GM19372 (cell line): ENCODE results near the gene CLDND1.

Experiments used
- ATAC-seq: cut with Tn5 transposase; IDR thresholded peaks from one replicate; pipeline ENCODE4 v1.9.1; 2021; ENCODE audit warnings: mild to moderate bottlenecking, low read depth, moderate library complexity; ENCODE audit not compliant: unreplicated experiment

CLDND1 gene

GRCh38 chr3:98521897-98522543 is 682 bp downstream of the CLDND1 start:
- peak; percentile 36 for ATAC-seq

- ATAC-seq, result no peak
These were observed 3.4 kb downstream of the CLDND1 start for GRCh38 chr3:98519351-98519750.

GRCh38 chr3:98518816-98519215 is 3.9 kb downstream of the CLDND1 start:
- no peak for ATAC-seq

- ATAC-seq, result no peak
These were observed 7.8 kb downstream of the CLDND1 start for GRCh38 chr3:98514948-98515347.

- no peak for ATAC-seq
These were observed 9.0 kb downstream of the CLDND1 start for GRCh38 chr3:98513736-98514135.

GRCh38 chr3:98513091-98513511 is 9.6 kb downstream of the CLDND1 start:
- no peak for ATAC-seq

GRCh38 chr3:98512576-98512975 is 10.1 kb downstream of the CLDND1 start:
- ATAC-seq, result no peak

GRCh38 chr3:98508582-98508981 is 14.1 kb downstream of the CLDND1 start:
- ATAC-seq, result no peak

- ATAC-seq, result no peak
These were observed 18.2 kb downstream of the CLDND1 start for GRCh38 chr3:98504539-98504938.

- no peak for ATAC-seq
These were observed 20.7 kb downstream of the CLDND1 start for GRCh38 chr3:98501863-98502576.

GRCh38 chr3:98501270-98501669 is 21.4 kb downstream of the CLDND1 start:
- ATAC-seq, result no peak

GRCh38 chr3:98500019-98500418 is 22.7 kb downstream of the CLDND1 start:
- no peak for ATAC-seq

- ATAC-seq, result no peak
These were observed 25.3 kb downstream of the CLDND1 start, which contains the start of gene OR5K2 for GRCh38 chr3:98497381-98497780. TSS of gene OR5K2 (plus strand) at chr3:98497681. CDS start at chr3:98497681, 0 bp downstream.

- ATAC-seq, result no peak
These were observed 39.1 kb downstream of the CLDND1 start for GRCh38 chr3:98483626-98484025.

- ATAC-seq, result no peak
These were observed 39.8 kb downstream of the CLDND1 start for GRCh38 chr3:98482717-98483482.
